HG03045 (cell line): Measurements from ENCODE around the gene TOX2.

Experiments used
- ATAC-seq: cut with Tn5 transposase; IDR thresholded peaks from one replicate; pipeline ENCODE4 v1.9.1; 2021; ENCODE audit warnings: mild to moderate bottlenecking, moderate library complexity; ENCODE audit not compliant: unreplicated experiment

Gene TOX2

GRCh38 chr20:44117296-44118184, 202.9 kb downstream of the TOX2 start:
- ATAC-seq: no peak

- no peak for ATAC-seq
These were observed 203.8 kb downstream of the TOX2 start for GRCh38 chr20:44118185-44119033.
